K562 (cell line): Measurements from ENCODE around the gene TBATA. TPM values are rescaled to one million over a fixed set of nuclear protein-coding genes. Genes with fewer than 3 reads are reported as not detected.

ENCODE experiments used
- BHLHE40 ChIP-seq: IDR thresholded peaks from 2 replicates; pipeline ENCODE4 v1.6.1; 2011; ENCODE audit warnings: low read length, improper control_type of control experiment
- CBX8 ChIP-seq: fragments of 200-600 bp; sonication (generic); IDR thresholded peaks from 2 replicates; pipeline ENCODE4 v1.6.1; 2012; ENCODE audit warnings: borderline replicate concordance, mixed run types, low read depth, mild to moderate bottlenecking, moderate library complexity, mixed read lengths, low read length, control low read depth, inconsistent platforms; ENCODE audit not compliant: poor library complexity, severe bottlenecking; ENCODE audit errors: extremely low read depth
- E2F5 ChIP-seq: sonication (generic); formaldehyde crosslinking; IDR thresholded peaks from 2 replicates; pipeline ENCODE4 v1.8.0; 2022; ENCODE audit warnings: mild to moderate bottlenecking, missing genetic modification reagents
- ESRRA ChIP-seq: fragments of 450-650 bp; IDR thresholded peaks from 2 replicates; pipeline ENCODE4 v1.6.1; 2014; ENCODE audit warnings: low read depth, mild to moderate bottlenecking, moderate library complexity, borderline replicate concordance
- ETS1 ChIP-seq: conservative IDR thresholded peaks from 2 replicates; pipeline ENCODE4 v1.6.1; 2011; ENCODE audit warnings: low read depth, mild to moderate bottlenecking, low read length; ENCODE audit not compliant: control insufficient read depth
- GATAD2B ChIP-seq: fragments of 450-650 bp; IDR thresholded peaks from 2 replicates; pipeline ENCODE4 v1.6.1; 2017; ENCODE audit warnings: mild to moderate bottlenecking, borderline replicate concordance
- PATZ1 ChIP-seq: fragments of 250-450 bp; sonication (Bioruptor Pico); IDR thresholded peaks from 2 replicates; pipeline ENCODE4 v1.5.0; 2020; ENCODE audit warnings: mild to moderate bottlenecking, borderline replicate concordance
- POLR2A ChIP-seq: fragments of 450-650 bp; conservative IDR thresholded peaks from 2 replicates; pipeline ENCODE4 v1.6.1; 2016
- REST ChIP-seq, 2 experiments: fragments of 450-650 bp; formaldehyde crosslinking in 1 of 2; IDR thresholded peaks; 2 replicates each; pipeline versions ENCODE4 v1.4.0 to v1.6.1; 2014 to 2020; ENCODE audit warnings: mild to moderate bottlenecking in 2 of 2, borderline replicate concordance in 1 of 2, low read depth in 1 of 2
- SUPT5H ChIP-seq: fragments of 450-650 bp; IDR thresholded peaks from 2 replicates; pipeline ENCODE4 v1.6.1; 2016
- ZBTB17 ChIP-seq: fragments of 450-650 bp; formaldehyde crosslinking; IDR thresholded peaks from 2 replicates; pipeline ENCODE4 v1.4.0; 2020; ENCODE audit warnings: mild to moderate bottlenecking
- ZKSCAN1 ChIP-seq: fragments of 150-350 bp; IDR thresholded peaks from 2 replicates; pipeline ENCODE4 v1.6.1; 2016; ENCODE audit warnings: low read depth, low read length
- ZNF165 ChIP-seq: fragments of 250-450 bp; sonication (Bioruptor Pico); IDR thresholded peaks from 2 replicates; pipeline ENCODE4 v1.4.0; 2020; ENCODE audit warnings: borderline replicate concordance
- polyA plus RNA-seq, 8 experiments: library from polyadenylated mRNA; depleted of rRNA in 4 of 8; stranded (reverse) in 5 of 8; unstranded in 3 of 8; fragments of >200 nt; fragmentation: Nextera tagmentation in 2 of 8; fragmentation: Illumina TruSeq in 1 of 8; extraction: Ambion mirVana in 2 of 8; extraction: Trizol in 1 of 8; gene quantifications; 2 replicates each; pipeline versions ENCODE4 v1.2.1 to v1.2.3, GENCODE V29; 2011 to 2014; ENCODE audit warnings: inconsistent platforms in 1 of 8, missing spikeins in 1 of 8
- total RNA-seq, 7 experiments: library from RNA; depleted of rRNA in 6 of 7; stranded (reverse); fragments of >200 nt in 6 of 7; fragmentation: Illumina TruSeq in 2 of 7; extraction: Trizol in 2 of 7; gene quantifications; 2 replicates each; pipeline versions ENCODE4 v1.2.1 to v1.2.3, GENCODE V29; 2011 to 2021; ENCODE audit warnings: low replicate concordance in 1 of 7

Gene TBATA
- total and polyA plus RNA-seq, 9 of the 15 experiments (the other 6 are each of a cell fraction or from before 2014, with no cell fraction given), result not detected

GRCh38 chr10:70815504-70816219, 30.5 kb upstream of the TBATA start, which contains the start of gene SGPL1 (continued):
- TF ChIP-seq E2F5 (CRISPR knock-in tag), result no peak
- TF ChIP-seq ZNF165 (CRISPR knock-in tag), result 0 out of 2 replicates have a peak, but pooled peaks have one; percentile 4
- no peak for TF ChIP-seq PATZ1 (CRISPR knock-in tag)
- TF ChIP-seq REST (IDR thresholded peaks at IDR 0.05; ENCODE audit: borderline replicate concordance), result peak; percentile 82
- TF ChIP-seq REST (CRISPR knock-in tag; IDR thresholded peaks at IDR 0.05; ENCODE audit: low read depth), result 0 out of 2 replicates have a peak, but pooled peaks have one; percentile 37
- peak; percentile 50; the same call in 1 of the 2 replicates for TF ChIP-seq BHLHE40
- TF ChIP-seq ETS1, result peak; percentile 55; the same call in 1 of the 2 replicates
- TF ChIP-seq CBX8, result no peak
- peak; percentile 36; the same call in 1 of the 2 replicates for TF ChIP-seq ESRRA
- peak; percentile 19; the same call in 1 of the 2 replicates for TF ChIP-seq ZBTB17 (CRISPR knock-in tag)
- TF ChIP-seq GATAD2B, result peak; percentile 98
- TF ChIP-seq SUPT5H, result peak; percentile 57
- peak; percentile 63 for TF ChIP-seq POLR2A
- 0 out of 2 replicates have a peak, but pooled peaks have one; percentile 27 for TF ChIP-seq ZKSCAN1
